T-helper 22 cell (primary cell): ENCODE data around the gene SRCAP.

Experiments used
- DNase-seq: peaks from one replicate; pipeline ENCODE4 v3.0.0-alpha.2; 2020; ENCODE audit warnings: low read depth

SRCAP gene

GRCh38 chr16:30775392-30776188, 76.6 kb downstream of the SRCAP start:
- peak; percentile 26 for DNase-seq

DNA sequence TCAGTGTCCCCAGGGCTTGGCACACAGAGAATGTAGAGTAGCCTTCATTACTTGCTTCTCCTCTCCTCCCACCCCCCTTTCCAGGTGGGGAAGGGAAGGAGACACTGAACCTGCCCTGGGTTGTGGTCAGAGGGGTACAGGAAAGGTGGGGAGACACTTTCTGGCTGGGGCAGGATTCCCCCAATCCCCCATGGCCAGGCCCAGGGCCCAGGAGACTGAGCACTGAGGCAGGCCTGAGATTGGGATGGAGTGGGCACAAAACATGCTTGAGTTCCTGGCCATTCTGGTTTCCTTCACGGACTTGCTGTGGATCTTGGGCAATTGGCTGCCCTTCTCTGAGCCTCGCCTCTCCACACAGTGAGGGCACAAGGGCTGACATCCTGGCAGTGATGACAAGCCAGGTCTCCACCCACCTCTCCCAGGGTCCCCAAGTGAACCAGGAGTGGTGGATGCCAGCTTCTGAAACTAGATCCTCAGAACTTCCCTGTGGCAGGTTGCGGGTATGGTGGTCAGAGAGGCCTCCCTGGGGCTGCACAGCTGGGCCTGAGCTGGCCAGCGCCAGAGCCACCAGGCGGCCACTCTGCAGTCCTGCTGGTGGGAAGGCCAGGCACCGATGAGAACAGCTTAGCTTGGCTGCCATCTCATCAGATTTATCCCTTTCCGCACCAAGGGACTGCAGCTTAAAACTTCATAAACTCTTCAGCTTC, 78.8 kb downstream of the SRCAP start:
- no peak for DNase-seq

- DNase-seq: no peak
These were observed 79.7 kb downstream of the SRCAP start for GRCh38 chr16:30778549-30779244.

- no peak for DNase-seq
These were observed 80.6 kb downstream of the SRCAP start for GRCh38 chr16:30779596-30779995.

GRCh38 chr16:30780021-30780420, 81.0 kb downstream of the SRCAP start:
- DNase-seq: no peak

DNA sequence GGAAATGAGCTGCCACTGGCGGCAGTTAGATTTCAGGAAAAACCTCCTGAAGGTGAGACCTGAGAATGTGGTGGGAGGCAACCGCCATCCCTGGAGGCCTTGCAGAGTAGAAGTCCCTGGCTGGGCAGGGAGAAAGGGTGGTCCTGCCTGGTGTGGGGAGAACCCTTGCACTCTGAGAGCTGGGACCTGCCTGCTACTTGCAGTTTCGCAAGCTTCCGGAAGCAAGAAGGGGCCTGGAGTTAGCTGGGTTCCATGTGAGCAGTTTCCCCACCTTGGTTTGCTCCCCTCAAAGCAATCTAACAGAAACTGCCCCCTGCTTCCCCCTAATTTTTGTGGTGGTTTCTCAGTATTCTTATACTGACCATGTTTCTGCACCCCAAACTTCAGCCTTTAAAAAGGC, 81.6 kb downstream of the SRCAP start:
- no peak for DNase-seq

DNA sequence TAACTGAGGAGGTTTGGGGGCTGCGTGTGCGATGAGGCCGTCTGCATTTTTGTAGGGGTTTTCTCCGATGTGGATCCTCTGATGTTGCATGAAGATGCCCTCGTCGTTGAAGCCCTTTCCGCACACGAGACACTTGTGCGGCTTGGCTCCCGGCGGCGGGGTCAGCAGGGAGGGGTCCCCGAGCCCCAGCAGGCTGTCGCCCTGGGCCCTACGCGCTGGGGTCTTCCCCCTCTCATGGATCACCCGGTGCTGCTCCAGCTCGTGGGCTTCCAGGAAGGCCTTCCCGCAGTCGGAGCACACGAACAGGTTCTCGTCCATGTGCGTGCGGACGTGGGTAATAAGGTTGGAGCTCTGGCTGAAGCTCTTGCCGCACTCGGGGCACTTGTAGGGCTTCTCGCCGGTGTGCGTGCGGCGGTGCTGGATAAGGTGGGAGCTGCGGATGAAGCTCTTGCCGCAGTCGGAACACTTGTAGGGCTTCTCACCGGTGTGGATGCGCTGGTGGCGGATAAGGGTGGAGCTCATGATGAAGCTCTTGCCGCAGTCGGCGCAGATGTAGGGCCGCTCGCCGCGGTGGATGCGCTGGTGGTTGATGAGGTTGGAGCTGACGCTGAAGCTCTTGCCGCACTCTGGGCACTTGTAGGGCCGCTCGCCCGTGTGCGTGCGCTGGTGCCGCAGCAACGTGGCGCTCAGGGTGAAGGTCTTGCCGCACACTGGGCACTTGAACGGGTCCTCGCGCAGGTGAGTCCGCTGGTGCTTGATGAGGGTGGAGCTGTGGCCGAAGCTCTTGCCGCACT, 83.7 kb downstream of the SRCAP start:
- DNase-seq: no peak

DNA sequence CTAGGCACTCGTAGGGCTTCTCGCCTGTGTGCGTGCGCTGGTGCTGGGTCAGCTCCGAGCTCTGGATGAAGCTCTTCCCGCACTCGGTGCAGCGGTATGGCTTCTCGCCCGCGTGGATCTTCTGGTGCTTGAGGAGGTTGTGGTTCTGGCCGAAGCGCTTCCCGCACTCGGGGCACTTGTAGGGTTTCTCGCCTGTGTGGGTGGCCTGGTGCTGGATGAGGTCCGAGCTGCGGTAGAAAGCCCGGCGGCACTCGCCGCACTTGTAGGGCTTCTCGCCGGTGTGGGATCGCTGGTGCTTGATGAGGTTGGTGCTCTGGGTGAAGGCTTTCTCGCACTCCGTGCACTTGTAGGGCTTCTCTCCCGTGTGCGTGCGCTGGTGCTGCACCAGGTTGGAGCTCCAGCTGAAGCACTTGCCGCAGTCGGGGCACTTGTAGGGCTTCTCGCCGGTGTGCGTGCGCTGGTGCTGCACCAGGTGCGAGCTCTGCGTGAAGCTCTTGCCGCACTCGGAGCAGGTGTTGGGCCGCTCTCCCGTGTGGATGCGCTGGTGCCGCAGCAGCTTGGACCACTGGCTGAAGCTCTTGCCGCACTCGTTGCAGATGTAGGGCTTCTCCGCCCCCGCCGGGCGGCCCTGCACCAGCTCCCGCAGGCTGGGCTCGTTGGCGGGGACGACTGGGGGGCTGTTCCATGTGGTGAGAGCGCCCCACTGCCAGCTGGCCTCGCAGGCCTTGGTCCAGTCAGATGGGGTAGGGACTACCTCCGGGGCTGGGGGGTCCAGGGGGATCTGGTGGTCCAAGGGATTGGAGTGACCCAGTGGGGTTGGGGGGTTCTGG, 84.5 kb downstream of the SRCAP start:
- DNase-seq: no peak

GRCh38 chr16:30784215-30784614, 85.2 kb downstream of the SRCAP start:
- no peak for DNase-seq

GRCh38 chr16:30785126-30786106, 86.4 kb downstream of the SRCAP start:
- DNase-seq: no peak

DNA sequence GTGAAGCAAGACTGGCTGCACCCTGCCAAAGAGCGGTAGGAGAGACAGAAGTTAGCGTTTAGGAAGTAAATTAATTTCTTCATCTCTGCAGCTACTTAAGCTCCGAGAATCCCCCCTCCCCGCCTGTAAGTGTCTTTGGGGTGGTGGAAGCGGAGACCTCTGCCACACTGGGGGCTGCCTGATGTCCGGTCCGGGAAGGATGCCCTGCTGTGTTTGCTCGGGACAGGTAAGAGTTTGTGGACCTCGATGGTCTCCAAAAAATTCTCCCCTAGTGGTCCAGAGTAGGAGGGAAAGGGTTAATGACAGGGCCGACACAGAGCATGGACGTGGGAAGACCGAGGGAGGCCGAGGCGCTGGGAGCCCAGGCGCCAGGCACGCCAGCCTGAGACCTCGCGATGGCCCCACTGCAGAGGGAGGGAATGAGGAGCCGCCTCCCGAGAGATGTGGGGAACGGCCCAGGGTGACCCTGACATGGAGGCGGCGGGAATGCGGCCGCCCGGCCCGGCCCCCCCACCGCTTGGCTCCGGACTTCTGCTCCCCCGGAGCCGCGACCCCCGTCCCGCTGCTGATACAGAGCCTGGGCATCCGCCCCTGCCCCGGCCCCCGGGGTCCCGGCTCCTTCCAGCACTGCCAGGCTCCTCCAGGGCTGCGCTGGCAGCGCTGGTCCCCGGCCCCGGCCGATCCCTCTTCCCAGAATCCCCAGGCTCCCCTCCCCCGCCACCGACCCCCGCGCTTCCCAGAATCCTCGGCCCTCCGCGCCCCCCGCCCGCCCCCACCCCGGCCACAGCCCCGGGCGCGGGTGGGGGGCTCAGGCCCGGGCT, 87.4 kb downstream of the SRCAP start:
- DNase-seq: no peak

- no peak for DNase-seq
These were observed 88.1 kb downstream of the SRCAP start, which contains the start of gene ZNF629 for GRCh38 chr16:30786936-30787612. ZNF629 (minus strand) TSS chr16:30787205; CDS start chr16:30784482, 2,723 bp downstream.

GRCh38 chr16:30787613-30788378, 88.8 kb downstream of the SRCAP start:
- DNase-seq: no peak
